ENCODE measurements around the gene C11orf91. TPM values are rescaled to one million over a fixed set of nuclear protein-coding genes. Genes with fewer than 3 reads are reported as not detected.

The C11orf91 gene
- total and polyA plus RNA-seq, 4 donors, result not detected

DNA sequence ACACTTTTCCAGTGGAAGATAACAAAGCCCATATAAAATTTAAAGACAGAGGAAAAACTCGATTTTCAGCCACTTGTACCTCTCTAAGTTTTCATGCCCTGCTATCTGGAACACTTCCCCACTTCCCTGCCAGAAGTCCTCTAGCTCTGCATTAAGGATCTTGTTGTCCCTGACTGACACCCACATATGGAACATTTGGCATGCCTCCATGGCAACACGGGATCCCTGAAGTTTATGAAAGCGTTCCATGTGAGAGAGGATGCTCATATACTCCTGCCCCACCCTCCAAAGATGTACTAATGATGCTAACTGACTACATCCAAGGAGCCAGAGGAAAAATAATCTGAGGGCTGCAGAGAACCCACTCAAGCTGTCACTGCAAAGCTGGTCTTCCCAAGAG lies 8.8 kb upstream of the C11orf91 start:
- H3K9me3 ChIP-seq (ENCODE audit: control insufficient read depth in 4 of 4, low read length in 3 of 4), result no peaks in the 10 kb centered on the region
- peaks cover 4 to 22% (median 18%) of the 10 kb centered on the region in 4 donors for H3K36me3 ChIP-seq (ENCODE audit: control insufficient read depth in 4 of 4, insufficient read depth in 3 of 4, low read depth in 1 of 4, low read length in 3 of 4)
- no peaks in the 10 kb centered on the region for H3K27me3 ChIP-seq (ENCODE audit: control insufficient read depth in 4 of 4, insufficient read depth in 4 of 4, low read length in 3 of 4)
- WGBS, result 82% methylated on average over 3 of the region's 3 CpGs
- peaks cover 5 to 15% (median 13%) of the 10 kb centered on the region in 4 donors for H3K4me1 ChIP-seq (ENCODE audit: control insufficient read depth in 4 of 4, insufficient read depth in 4 of 4, low read length in 3 of 4)
- H3K9ac ChIP-seq (ENCODE audit: low read depth in 1 of 2, low read length in 2 of 2), result no peak overlapping the region
- H3K4me3 ChIP-seq (ENCODE audit: low read depth in 1 of 3, low read length in 3 of 3), result no peak overlapping the region
- H3K27ac ChIP-seq (ENCODE audit: low read depth in 1 of 2, low read length in 2 of 2), result no peak overlapping the region
- DNase-seq (ENCODE audit: low spot score), result no peak
- TF ChIP-seq, protein P1, sequence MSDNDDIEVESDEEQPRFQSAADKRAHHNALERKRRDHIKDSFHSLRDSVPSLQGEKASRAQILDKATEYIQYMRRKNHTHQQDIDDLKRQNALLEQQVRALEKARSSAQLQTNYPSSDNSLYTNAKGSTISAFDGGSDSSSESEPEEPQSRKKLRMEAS (IDR thresholded peaks at IDR 0.05), result no peak
- no peak for TF ChIP-seq SP1 (IDR thresholded peaks at IDR 0.05)
- TF ChIP-seq, protein P2, sequence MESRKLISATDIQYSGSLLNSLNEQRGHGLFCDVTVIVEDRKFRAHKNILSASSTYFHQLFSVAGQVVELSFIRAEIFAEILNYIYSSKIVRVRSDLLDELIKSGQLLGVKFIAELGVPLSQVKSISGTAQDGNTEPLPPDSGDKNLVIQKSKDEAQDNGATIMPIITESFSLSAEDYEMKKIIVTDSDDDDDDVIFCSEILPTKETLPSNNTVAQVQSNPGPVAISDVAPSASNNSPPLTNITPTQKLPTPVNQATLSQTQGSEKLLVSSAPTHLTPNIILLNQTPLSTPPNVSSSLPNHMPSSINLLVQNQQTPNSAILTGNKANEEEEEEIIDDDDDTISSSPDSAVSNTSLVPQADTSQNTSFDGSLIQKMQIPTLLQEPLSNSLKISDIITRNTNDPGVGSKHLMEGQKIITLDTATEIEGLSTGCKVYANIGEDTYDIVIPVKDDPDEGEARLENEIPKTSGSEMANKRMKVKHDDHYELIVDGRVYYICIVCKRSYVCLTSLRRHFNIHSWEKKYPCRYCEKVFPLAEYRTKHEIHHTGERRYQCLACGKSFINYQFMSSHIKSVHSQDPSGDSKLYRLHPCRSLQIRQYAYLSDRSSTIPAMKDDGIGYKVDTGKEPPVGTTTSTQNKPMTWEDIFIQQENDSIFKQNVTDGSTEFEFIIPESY (IDR thresholded peaks at IDR 0.05), result no peak
- TF ChIP-seq FOXA1 (IDR thresholded peaks at IDR 0.05), result no peak
- TF ChIP-seq, protein P3, sequence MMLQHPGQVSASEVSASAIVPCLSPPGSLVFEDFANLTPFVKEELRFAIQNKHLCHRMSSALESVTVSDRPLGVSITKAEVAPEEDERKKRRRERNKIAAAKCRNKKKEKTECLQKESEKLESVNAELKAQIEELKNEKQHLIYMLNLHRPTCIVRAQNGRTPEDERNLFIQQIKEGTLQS (IDR thresholded peaks at IDR 0.05), result no peak
- TF ChIP-seq HNF4G (IDR thresholded peaks at IDR 0.05), result no peak
- TF ChIP-seq RAD21 (IDR thresholded peaks at IDR 0.05), result no peak
- no peak for TF ChIP-seq HNF4A (conservative IDR thresholded peaks at IDR 0.05)
- TF ChIP-seq, protein P4, sequence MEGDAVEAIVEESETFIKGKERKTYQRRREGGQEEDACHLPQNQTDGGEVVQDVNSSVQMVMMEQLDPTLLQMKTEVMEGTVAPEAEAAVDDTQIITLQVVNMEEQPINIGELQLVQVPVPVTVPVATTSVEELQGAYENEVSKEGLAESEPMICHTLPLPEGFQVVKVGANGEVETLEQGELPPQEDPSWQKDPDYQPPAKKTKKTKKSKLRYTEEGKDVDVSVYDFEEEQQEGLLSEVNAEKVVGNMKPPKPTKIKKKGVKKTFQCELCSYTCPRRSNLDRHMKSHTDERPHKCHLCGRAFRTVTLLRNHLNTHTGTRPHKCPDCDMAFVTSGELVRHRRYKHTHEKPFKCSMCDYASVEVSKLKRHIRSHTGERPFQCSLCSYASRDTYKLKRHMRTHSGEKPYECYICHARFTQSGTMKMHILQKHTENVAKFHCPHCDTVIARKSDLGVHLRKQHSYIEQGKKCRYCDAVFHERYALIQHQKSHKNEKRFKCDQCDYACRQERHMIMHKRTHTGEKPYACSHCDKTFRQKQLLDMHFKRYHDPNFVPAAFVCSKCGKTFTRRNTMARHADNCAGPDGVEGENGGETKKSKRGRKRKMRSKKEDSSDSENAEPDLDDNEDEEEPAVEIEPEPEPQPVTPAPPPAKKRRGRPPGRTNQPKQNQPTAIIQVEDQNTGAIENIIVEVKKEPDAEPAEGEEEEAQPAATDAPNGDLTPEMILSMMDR (IDR thresholded peaks at IDR 0.05; ENCODE audit: low read depth, low read length, missing input control), result no peak
- no peak for TF ChIP-seq GABPA (IDR thresholded peaks at IDR 0.05 in 1 of 2, conservative IDR thresholded peaks at IDR 0.05 in 1 of 2)
- TF ChIP-seq, protein P5, sequence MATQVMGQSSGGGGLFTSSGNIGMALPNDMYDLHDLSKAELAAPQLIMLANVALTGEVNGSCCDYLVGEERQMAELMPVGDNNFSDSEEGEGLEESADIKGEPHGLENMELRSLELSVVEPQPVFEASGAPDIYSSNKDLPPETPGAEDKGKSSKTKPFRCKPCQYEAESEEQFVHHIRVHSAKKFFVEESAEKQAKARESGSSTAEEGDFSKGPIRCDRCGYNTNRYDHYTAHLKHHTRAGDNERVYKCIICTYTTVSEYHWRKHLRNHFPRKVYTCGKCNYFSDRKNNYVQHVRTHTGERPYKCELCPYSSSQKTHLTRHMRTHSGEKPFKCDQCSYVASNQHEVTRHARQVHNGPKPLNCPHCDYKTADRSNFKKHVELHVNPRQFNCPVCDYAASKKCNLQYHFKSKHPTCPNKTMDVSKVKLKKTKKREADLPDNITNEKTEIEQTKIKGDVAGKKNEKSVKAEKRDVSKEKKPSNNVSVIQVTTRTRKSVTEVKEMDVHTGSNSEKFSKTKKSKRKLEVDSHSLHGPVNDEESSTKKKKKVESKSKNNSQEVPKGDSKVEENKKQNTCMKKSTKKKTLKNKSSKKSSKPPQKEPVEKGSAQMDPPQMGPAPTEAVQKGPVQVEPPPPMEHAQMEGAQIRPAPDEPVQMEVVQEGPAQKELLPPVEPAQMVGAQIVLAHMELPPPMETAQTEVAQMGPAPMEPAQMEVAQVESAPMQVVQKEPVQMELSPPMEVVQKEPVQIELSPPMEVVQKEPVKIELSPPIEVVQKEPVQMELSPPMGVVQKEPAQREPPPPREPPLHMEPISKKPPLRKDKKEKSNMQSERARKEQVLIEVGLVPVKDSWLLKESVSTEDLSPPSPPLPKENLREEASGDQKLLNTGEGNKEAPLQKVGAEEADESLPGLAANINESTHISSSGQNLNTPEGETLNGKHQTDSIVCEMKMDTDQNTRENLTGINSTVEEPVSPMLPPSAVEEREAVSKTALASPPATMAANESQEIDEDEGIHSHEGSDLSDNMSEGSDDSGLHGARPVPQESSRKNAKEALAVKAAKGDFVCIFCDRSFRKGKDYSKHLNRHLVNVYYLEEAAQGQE (IDR thresholded peaks at IDR 0.05), result no peak

DNA sequence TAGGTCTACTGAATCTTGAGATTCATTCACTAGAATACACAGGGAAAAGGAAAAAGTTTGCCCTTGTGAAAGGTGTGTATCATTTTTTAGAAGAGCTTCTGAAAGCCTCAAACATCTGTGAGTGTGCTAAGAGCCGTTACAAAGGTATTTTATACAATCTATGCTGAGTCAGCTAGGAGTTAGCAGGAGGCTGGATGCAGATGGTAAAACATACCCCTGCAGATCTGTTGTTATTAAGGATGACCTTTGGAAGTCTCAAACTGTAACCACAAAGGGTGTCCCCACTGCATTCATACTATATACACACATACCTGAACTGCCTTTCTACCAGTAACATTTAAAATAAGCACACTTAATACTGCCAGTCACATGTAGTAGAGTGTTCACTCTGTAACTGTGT lies 8.4 kb upstream of the C11orf91 start:
- H3K27ac ChIP-seq (ENCODE audit: low read depth in 1 of 2, low read length in 2 of 2), result no peak overlapping the region
- no peaks in the 10 kb centered on the region for H3K27me3 ChIP-seq (ENCODE audit: control insufficient read depth in 4 of 4, insufficient read depth in 4 of 4, low read length in 3 of 4)
- TF ChIP-seq NR2F2 (IDR thresholded peaks at IDR 0.05), result no peak
- no peak for TF ChIP-seq YY1 (IDR thresholded peaks at IDR 0.05)
- no peak for TF ChIP-seq EGR1 (IDR thresholded peaks at IDR 0.05; ENCODE audit: low read depth in 2 of 2)
- no peak overlapping the region for H3K4me3 ChIP-seq (ENCODE audit: low read depth in 1 of 3, low read length in 3 of 3)
- no peak overlapping the region for H3K9ac ChIP-seq (ENCODE audit: low read depth in 1 of 2, low read length in 2 of 2)
- H3K36me3 ChIP-seq (ENCODE audit: control insufficient read depth in 4 of 4, insufficient read depth in 3 of 4, low read depth in 1 of 4, low read length in 3 of 4), result peaks cover 4 to 22% (median 16%) of the 10 kb centered on the region in 4 donors
- H3K4me1 ChIP-seq (ENCODE audit: control insufficient read depth in 4 of 4, insufficient read depth in 4 of 4, low read length in 3 of 4), result peaks cover 4 to 14% (median 12%) of the 10 kb centered on the region in 4 donors
- no peak for DNase-seq (ENCODE audit: low spot score)
- no peaks in the 10 kb centered on the region for H3K9me3 ChIP-seq (ENCODE audit: control insufficient read depth in 4 of 4, low read length in 3 of 4)
- 91% methylated on average over 1 of the region's 1 CpG for WGBS

Measured in liver (tissue), 9 donors.